Measurements from ENCODE around the gene CNTNAP2.

The CNTNAP2 gene

DNA sequence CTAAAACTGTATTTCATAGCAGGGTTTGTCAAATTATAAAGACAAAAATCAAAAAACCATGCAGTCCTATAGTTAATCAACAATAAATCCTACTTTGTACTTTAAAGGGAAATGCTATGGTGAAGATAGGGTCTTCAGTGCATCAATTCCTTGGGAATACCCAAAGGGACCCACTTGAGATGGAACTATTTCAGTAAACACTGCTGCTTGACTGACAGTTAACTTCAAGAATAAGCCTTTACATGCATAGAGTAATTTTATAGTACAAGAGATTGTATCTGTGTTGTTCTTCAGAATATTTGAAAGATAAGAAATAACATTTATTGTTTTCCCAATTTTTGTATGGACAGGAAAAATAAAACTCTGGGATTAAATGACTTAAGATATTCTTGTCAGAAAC is 1179.6 kb downstream of the CNTNAP2 start:
- DNase-seq = no peak

DNA sequence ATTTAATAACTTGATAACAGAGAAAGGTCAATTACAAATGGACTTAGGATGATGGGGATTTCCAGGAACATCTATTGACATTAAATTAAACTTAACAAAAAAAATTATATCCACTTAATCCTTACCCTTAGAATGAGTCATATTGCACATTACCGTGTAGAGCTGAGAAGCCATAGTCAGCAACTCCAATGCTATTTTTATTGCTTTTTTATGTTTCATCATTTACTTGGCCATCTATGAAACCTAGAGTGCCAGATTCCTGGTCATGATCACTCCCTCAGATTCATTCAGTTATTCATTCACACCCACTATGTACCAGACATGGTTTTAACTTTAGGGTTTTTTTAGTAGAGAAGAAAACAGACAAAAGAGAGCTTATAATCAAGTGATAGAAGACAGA is 1180.4 kb downstream of the CNTNAP2 start:
- no peak for DNase-seq

DNA sequence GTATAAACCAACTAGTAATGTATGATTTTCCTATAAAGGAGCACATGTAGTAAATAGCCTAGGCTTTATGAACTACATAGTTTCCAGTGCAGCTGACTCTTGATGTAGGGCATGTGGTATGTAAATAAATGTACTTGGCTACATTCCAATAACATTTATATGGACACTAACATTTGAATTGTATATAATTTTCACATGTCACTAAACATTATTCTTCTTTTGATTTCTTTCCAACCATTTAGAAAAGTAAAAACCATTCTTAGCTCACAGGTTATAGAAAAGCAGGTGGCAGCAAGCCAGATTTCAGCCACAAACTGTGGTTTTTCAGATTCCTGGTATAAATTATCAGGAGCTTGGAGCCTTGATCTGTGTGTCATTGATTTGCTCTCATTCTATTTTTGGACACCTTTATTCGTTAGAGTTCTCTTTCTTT is 1182.0 kb downstream of the CNTNAP2 start:
- no peak for DNase-seq

DNA sequence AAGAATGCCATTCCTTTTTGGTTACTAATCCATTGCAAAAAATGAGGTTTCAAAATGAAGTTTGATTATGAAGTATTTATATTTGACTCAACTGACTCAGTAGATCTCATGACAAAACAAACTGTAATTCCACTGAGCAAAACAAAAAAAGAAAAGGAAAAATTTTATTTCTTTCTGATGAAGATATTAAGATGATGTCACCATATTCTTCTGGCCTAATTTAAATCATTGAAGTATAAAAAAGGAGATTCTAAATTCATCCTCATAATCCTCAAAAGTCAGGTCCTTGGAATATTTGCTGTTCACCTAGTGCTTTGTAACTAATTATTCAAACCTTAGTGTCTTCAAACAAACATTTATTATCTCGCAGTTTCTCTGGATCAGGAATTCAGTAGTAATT is 1183.7 kb downstream of the CNTNAP2 start:
- no peak for DNase-seq

DNA sequence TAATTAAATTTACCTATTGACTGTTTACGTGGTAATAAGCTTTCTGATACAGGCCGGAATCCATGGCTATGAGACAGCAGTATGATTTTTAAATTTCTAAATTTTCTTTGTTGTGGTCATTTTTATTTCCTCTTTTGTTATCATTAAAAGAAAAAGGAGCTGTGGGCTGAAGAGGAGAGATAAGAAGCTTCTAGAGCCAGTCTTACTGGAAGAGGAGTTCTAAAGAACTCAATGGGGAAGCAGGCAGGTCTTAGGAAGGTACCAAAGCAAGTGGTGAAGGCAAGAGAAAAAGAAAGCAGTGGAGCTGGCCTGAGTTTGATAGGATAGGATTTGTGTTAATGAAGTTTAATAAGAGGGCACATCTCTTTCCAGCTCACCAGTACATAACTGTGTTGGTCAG is 1187.8 kb downstream of the CNTNAP2 start:
- DNase-seq = no peak

DNA sequence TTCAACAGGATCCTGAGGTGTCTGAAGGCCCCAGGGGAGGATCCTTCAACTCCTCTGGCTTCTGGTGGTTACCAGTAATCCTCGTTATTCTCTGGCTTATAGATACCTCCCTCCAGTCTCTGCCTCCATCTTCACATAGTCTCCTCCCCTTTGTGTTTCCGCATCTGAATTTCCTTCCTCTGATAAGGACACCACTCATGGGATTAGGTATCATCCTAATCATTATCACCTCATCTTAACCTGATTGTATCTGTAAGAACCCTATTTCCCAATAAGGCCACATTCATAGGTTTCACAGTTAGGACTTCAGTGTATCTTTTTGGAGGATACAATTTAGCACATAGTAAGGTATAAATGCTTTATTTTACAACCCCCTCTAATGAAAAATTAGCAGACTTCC is 1189.2 kb downstream of the CNTNAP2 start:
- no peak for DNase-seq

DNA sequence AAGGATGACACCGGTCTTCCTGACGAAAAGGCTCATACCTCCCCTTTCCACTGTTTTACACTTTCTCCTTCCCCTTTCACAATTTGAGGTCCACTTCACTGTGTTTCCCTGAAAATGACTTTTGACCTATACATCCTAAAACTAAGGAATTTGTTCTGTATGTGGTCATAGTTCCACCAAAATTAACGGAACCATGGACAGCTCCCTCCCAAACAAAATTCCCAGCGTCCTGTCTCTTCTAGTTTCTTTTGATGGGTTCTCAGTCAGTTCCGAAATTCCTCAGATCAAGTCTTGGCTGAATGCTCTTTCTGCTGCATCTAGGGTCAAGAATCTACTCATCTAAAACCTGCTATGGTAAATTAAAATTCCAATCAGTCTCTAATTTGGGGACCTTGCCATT is 1191.9 kb downstream of the CNTNAP2 start:
- DNase-seq = no peak

DNA sequence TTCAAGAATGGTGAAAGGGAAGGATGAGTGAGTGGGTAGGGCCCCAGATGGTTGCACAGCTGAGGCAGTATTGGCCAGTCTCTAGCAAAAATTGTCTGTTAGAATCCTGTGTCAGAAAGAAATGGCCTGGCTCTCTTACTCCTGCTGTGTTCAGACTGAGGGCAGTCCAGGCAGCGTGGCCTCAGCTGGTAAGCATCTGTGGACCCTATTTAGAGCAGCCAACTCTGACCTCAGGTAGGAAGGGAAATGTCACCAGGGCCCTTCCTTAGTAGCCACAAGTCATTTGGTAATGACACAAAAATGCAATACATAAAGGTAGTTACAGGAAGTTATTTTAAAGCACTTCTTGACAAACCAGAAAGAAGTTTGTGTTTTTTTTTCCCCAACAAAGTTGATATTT is 1194.7 kb downstream of the CNTNAP2 start:
- no peak for DNase-seq

DNA sequence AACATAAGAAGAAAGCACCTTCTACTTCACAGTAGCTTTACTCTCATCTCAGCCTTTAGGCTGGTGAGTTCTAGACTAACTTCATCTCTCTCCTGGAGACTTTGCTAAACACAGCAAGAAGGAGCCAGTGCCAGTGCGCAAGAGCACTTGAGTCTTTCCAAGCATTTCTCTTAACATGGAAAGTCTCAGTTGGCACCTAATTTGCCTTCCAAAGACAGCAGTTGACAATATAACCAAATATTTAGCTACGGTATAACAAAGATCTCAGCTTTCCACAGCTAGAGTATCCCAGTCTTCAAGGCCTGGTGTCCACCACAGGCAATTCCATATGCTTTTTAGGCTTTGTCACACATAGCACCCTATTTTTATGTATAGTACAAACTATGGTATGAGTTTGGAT is 1204.9 kb downstream of the CNTNAP2 start:
- DNase-seq = no peak

DNA sequence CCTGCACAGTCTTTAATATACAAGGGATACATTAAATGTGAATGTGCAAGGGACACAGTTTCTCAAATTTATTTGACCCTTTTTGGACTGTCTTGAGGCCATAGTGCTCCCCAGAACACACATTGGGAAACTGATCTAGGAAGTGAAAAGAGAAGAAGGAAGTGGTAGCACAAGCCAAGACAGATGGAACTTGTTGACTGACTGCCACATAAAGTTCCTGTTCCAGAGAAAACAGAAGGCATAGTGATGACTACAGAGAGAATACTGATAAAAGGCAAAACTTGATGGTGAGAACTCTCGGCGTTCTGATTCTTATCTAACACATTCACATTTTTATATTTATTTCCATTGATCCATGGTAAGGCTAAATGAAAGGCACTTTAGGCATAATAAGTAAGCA is 1216.4 kb downstream of the CNTNAP2 start:
- DNase-seq = no peak

DNA sequence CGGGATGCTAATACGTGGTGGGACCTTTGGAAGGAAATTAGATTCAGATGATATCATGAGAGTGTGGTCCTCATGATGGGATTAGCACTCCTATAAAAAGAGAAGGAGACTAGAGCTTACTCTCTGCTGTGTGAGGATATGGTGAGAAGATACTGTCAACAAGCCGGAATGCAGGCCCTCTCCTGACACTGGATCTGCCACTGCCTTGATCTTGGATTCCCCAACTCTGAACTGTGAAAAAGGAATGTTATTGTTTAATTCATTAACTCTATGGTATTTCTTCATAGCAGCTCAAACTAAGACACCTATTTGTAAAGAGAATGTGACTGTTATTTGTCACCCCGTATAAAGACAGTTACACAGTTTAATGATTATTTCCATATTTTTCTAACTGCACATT is 1246.5 kb downstream of the CNTNAP2 start:
- DNase-seq = no peak

DNA sequence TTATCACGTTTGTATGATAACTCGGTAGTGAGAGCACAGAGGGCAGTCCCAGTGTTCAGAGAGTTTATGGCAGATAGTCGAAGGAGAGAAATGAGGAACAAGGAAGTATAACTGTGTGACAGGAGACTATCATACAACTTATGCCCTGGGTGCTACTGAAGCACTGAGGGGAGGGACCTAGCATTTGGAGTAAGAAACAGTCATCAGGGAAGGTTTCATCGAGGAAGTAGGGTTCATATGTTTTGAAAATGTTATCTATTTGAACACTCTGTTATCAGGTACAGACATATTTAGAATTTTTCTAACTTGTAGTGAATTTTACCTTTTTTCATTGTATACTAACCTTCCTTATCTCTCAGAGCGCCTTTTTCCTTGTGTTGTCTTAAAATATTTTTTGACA is 1259.6 kb downstream of the CNTNAP2 start:
- DNase-seq = no peak

DNA sequence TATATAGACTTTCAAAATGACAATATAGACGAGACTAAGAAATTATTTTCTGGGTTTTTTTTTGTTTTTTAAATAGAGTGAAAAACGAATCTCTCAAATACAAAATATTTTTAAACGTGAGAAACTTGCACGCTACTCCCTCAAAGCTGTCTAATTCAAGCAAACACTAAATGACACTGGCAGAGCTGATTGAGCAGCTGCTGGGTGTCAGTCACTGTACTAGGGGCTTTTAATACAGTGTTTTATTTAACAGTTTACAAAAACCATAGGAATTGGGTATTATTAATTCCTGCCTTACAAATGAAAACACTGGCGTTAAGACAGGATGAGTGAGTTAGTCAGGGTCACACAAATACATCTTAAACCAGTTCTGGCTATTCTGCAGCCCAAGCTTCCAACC is 1264.3 kb downstream of the CNTNAP2 start:
- no peak for DNase-seq

DNA sequence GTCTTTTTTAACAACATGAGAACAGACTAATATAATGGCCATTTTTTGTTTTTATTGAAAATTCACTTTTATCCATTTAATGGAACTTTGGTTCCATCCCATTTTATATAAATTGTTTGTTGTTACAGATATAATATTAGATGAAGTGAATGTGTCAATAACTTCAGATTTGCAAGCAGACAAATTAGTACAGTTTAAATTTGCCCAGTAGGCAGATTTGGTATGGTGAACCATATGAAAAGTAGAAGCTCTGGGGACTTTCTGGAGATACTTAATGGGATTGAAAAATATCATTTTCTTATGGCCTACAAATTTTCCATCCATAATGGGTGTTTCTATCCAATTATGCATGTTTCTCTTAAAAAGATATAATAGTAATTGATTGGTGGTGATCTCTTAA is 1277.7 kb downstream of the CNTNAP2 start:
- no peak for DNase-seq

DNA sequence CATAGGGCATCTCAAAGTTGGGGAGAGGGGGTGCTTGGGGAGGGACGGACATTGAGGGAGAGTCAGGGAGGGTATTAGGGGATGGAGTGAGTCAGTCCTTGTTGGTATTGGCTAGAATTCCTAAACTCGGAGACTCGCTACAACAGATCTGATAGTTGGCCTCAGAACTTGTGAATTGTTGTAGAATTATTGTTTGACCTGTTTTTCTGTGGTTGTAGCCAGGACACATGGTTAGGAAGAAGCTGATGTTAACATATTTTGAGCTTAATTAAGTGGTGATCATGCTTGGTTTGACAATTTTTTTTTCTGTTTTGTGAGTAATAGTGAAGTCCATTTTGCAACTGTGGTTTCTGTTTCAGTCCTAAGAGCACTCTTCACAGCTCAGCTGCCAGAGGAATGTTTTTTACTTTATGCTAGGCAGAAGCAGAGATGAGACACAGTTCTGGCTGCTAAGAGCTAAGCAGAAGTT is 1283.7 kb downstream of the CNTNAP2 start:
- DNase-seq = no peak

DNA sequence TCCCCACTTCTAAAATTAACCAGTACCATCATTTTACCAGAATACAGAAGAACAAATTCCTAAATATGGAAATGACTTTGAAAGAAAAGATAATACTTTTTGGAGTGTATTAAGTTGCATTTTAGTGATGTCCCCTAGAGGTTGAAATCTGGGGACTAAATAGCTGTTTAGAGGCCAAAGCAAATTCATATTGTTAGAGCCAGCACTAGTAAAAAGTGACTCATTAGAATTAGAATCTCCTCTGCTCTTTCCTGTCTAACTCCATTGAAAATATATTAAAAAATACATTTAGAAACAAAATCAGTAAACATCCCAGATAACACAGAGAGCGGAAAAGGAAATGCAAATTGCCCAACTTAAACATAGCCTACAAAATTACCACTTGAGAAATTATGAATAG is 1284.3 kb downstream of the CNTNAP2 start:
- no peak for DNase-seq

DNA sequence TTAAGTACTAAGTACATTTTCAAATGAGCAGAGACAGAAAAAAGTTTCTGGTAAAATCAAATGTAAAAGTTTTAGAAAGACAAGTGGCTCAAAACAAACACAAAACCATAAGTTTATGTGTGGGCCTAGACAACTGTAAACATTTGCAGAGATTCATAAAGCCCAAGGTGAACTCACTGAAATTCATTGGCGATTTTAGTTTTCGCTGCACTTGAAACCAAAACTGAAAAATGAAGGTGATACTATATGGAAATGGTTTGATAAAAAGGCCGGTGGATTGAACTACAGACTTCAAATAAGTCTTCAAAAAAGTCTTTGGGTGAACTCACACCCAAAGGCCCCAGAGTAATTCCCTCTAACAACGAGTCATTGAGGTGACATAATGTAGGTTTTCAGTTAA is 1289.0 kb downstream of the CNTNAP2 start:
- DNase-seq = no peak

DNA sequence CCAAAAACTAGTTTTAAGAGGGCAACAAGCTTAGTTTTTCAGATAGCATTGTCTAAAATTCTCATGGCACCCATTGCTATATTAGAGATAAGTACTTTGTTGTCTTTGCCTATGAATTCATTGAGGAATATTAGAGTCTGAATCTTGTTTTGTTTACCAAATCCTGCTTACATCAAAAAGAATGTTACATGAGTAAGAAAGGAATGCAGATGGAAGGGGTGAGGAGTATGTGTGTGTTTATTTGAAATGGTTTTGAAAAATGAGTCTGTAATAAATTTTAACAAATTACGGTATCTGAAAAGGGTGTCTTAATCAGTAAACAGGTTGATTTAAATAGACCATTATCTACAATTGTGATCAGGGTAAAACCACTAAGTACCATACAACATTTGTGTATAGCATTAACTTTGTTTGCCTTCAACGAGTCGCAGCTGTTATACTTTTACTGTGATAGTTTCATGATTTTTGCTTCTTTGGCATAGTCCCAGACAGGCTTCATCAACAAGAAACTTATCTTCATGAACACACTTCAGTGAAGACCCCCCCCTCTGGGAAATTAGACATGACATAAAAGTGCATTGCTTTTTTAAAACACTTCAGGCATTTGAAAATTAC is 1290.0 kb downstream of the CNTNAP2 start:
- DNase-seq = no peak

DNA sequence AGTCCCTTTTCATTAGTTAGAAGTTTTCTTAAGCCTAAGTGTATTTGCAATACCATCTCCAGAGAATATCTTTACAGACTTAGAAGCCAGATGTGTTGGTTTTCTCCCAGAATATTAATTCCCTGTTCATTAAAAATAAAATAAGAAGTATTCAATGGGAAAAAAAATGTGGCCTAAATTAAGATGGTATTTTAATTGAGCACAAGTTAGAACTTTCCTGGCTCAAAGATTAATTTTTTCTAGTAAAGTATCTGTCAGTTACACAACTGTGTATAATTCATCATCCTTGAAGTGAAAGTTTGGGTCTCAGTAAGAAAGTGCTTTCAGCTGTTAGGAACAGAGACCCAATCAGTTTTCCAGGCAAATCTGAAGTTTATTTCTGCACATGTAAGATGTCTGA is 1294.5 kb downstream of the CNTNAP2 start:
- DNase-seq = no peak

DNA sequence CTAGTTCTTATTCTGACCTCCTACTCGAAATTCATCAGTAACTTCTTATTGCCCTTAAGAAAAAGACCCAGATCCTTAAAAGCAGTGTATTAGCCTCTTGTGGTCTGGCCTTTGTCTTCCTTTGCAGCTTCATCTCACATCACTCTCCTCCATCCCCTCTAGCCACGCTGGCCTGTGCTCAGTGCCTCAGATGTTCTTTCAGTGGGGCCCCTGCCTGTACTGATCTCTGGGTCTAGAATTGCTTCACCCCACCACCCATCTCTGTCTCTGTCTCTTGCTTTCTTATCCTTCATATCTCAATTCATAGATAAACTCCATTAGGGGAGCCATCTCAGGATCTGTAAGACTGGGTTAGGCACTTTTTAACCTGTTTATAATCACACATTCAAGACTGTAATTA is 1295.5 kb downstream of the CNTNAP2 start:
- no peak for DNase-seq

DNA sequence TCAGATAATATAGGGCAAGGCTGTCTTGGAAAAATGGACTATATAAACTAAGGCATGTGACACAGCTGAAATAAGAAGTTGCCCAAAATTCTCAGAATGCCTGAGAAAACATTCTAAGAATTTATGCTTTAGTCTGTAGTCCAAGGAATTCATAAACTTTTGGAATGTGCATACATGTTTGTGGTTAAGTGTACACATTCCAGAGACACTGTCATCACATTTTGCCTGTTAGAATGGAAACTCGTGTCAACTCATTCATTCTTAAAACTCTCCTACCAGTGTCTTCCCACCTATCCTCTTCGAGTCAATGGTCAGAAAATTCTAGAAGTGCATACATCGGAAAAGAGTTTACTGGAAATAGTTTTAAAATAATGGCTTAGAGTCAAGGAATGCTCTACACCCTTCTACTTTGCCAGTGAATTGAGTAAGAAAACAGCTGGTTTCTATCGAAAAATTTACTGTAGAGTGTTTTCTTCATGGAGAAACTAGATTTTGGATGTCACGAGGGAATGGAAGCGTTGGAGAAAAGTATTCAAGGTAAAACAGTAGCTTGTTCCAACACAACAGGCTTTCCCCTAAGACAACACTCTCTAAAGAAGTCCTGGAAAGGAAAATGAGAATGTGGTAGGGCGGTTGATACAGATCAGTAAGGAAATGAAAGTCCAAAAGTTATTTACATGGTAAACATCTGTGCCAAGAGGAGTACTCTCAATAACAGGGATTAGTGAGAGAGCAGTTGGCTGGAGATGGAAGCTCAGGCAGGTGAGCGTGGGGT is 1296.4 kb downstream of the CNTNAP2 start:
- no peak for DNase-seq

DNA sequence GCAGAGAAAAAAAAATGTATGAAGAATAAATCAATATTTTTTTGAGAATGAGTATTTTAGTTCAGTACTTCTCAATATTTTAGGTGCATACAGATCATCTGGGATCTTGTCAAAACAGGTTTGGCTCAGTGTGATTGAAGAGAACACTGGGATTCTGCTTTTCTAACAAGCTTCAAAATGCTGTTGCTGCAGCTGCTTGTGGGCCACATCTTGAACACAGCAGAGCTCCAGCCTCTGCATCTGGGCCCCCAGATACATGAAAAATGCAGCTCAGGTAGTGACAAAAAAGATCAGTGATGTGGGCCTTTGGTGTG is 1296.9 kb downstream of the CNTNAP2 start:
- no peak for DNase-seq

DNA sequence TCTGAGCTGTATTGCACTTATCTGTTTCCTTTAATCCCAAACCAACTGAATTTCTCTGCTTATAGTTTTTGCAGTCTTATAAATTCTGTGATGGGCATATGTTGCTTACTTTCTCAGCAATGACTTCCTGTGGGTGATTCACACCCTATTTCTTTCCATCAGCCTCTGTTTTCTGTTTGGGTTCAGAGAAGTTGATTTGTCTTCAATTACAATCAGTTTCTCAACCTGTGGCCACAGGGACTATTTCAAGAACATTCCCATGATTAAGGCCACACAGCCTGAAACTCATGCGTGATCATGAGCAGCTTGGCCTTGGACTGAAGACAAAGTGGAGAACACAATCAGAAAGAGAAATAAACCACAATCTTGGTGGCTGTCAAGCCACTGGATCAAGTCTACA is 1299.4 kb downstream of the CNTNAP2 start:
- no peak for DNase-seq

DNA sequence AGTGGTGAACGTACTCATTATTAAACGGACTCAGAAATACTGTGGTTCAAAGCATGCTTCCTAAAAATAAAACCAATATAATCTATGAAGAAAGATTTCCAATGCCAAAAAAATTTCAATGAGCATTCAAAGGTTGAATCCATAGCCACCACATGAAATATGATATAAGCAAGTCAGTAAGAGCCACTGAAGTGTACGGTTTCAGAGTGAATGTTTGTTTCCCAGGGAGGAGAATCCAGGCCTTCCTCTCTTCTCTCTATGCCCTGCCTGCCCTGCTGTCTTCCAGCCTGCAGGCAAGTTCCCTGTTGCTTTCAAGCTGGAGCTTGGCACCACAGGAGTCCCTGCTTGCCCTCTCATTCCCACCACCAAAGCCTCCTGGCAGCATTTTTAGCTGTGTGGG is 1302.4 kb downstream of the CNTNAP2 start:
- no peak for DNase-seq

DNA sequence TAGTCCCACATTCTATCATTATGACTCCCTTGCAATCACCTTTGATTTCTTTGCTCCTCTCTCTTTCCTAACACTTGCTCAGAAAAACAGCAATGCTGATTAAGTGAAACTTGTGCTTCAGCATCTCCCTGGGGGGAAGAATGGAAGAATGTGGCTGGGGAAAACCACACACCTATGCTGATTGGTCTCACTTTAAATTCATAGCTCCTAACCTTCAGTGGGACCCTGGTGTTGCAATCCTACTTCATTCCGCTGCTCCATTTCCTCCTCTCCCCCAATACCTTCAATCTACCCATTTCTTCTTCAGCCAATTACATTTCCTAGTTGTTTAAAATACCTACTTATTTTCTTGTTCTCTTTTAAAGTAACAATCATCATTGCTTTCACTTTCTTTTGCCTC is 1307.3 kb downstream of the CNTNAP2 start:
- DNase-seq = no peak

All from suppressor macrophage treated with lipopolysaccharide for 4 hours (primary cell).